Hindlimb muscle (tissue), 1 donor: ENCODE results near the gene FMR1. TPM values are rescaled to one million over a fixed set of nuclear protein-coding genes. Genes with fewer than 3 reads are reported as not detected.

Experiments used
- DNase-seq: peaks from one replicate; pipeline ENCODE4 v3.0.0-alpha.2; 2013
- polyA plus RNA-seq: library from polyadenylated mRNA; unstranded; fragments of 120-200 nt; gene quantifications from one replicate; pipeline ENCODE4 v1.2.1, GENCODE V29; 2013; ENCODE audit not compliant: insufficient read length

The FMR1 gene
- polyA plus RNA-seq, 1 donor: 44.4 TPM

- DNase-seq: no peak
Observed at GRCh38 chrX:147916375-147916968, 4.8 kb downstream of the FMR1 start.

GRCh38 chrX:147917700-147918695 is 6.3 kb downstream of the FMR1 start:
- no peak for DNase-seq

- DNase-seq: no peak
Observed at GRCh38 chrX:147920161-147920666, 8.5 kb downstream of the FMR1 start.

- DNase-seq: no peak
Observed at GRCh38 chrX:147923605-147924004, 11.9 kb downstream of the FMR1 start.

GRCh38 chrX:147927256-147927655 is 15.5 kb downstream of the FMR1 start:
- DNase-seq: no peak

- no peak for DNase-seq
Observed at GRCh38 chrX:147933815-147934214, 22.1 kb downstream of the FMR1 start.

GRCh38 chrX:147935156-147935758 is 23.5 kb downstream of the FMR1 start:
- DNase-seq: no peak

GRCh38 chrX:147945286-147945685 is 33.6 kb downstream of the FMR1 start:
- no peak for DNase-seq

GRCh38 chrX:147948531-147948930 is 36.8 kb downstream of the FMR1 start:
- no peak for DNase-seq

- DNase-seq: no peak
Observed at GRCh38 chrX:147950352-147950751, 38.6 kb downstream of the FMR1 start.

- DNase-seq: peak; percentile 0
Observed at GRCh38 chrX:147953976-147954375, 42.3 kb downstream of the FMR1 start.

GRCh38 chrX:147957291-147957690 is 45.6 kb downstream of the FMR1 start:
- no peak for DNase-seq

- no peak for DNase-seq
Observed at GRCh38 chrX:147958291-147958690, 46.6 kb downstream of the FMR1 start.

GRCh38 chrX:147960722-147961121 is 49.0 kb downstream of the FMR1 start:
- no peak for DNase-seq

- no peak for DNase-seq
Observed at GRCh38 chrX:147962476-147962875, 50.8 kb downstream of the FMR1 start.

- no peak for DNase-seq
Observed at GRCh38 chrX:147978931-147979330, 67.2 kb downstream of the FMR1 start.

- DNase-seq: no peak
Observed at GRCh38 chrX:147981038-147981752, 69.5 kb downstream of the FMR1 start, which contains the start of gene FMR1NB. Gene FMR1NB (plus strand): TSS chrX:147981337. CDS start chrX:147981403, 66 bp downstream.

Other genes with a start within 250 kb of the FMR1 start
- gene FMR1NB, start 69.4 kb downstream of the FMR1 start, polyA plus RNA-seq: not detected